HG03460 (cell line): Measurements from ENCODE around the gene NCAPG2.

Experiments used
- ATAC-seq: cut with Tn5 transposase; IDR thresholded peaks from one replicate; pipeline ENCODE4 v1.9.1; 2021; ENCODE audit not compliant: unreplicated experiment

The NCAPG2 gene

GRCh38 chr7:158735935-158736334 is 31.3 kb upstream of the NCAPG2 start:
- ATAC-seq, result no peak

GRCh38 chr7:158734861-158735260 is 30.3 kb upstream of the NCAPG2 start:
- no peak for ATAC-seq

- no peak for ATAC-seq
Observed at GRCh38 chr7:158733775-158734494, 29.3 kb upstream of the NCAPG2 start.

- ATAC-seq, result no peak
Observed at GRCh38 chr7:158733220-158733519, 28.6 kb upstream of the NCAPG2 start.

GRCh38 chr7:158732494-158733219 is 28.1 kb upstream of the NCAPG2 start:
- no peak for ATAC-seq

GRCh38 chr7:158731761-158732160 is 27.2 kb upstream of the NCAPG2 start:
- ATAC-seq, result no peak

- no peak for ATAC-seq
Observed at GRCh38 chr7:158730383-158731346, 26.1 kb upstream of the NCAPG2 start.

- no peak for ATAC-seq
Observed at GRCh38 chr7:158729646-158730382, 25.2 kb upstream of the NCAPG2 start.

GRCh38 chr7:158728911-158729645 is 24.5 kb upstream of the NCAPG2 start:
- ATAC-seq, result no peak

- no peak for ATAC-seq
Observed at GRCh38 chr7:158727690-158728089, 23.1 kb upstream of the NCAPG2 start.

- ATAC-seq, result no peak
Observed at GRCh38 chr7:158726277-158726807, 21.7 kb upstream of the NCAPG2 start.

GRCh38 chr7:158725506-158725800 is 20.8 kb upstream of the NCAPG2 start:
- ATAC-seq, result no peak

GRCh38 chr7:158724658-158725505 is 20.3 kb upstream of the NCAPG2 start:
- no peak for ATAC-seq

- no peak for ATAC-seq
Observed at GRCh38 chr7:158723714-158724385, 19.2 kb upstream of the NCAPG2 start.

GRCh38 chr7:158723266-158723665 is 18.7 kb upstream of the NCAPG2 start:
- no peak for ATAC-seq

- no peak for ATAC-seq
Observed at GRCh38 chr7:158722574-158723237, 18.1 kb upstream of the NCAPG2 start.

- no peak for ATAC-seq
Observed at GRCh38 chr7:158720112-158720511, 15.5 kb upstream of the NCAPG2 start.

- no peak for ATAC-seq
Observed at GRCh38 chr7:158716802-158717201, 12.2 kb upstream of the NCAPG2 start.
